ENCODE data around the gene WNT10A.

The WNT10A gene

DNA sequence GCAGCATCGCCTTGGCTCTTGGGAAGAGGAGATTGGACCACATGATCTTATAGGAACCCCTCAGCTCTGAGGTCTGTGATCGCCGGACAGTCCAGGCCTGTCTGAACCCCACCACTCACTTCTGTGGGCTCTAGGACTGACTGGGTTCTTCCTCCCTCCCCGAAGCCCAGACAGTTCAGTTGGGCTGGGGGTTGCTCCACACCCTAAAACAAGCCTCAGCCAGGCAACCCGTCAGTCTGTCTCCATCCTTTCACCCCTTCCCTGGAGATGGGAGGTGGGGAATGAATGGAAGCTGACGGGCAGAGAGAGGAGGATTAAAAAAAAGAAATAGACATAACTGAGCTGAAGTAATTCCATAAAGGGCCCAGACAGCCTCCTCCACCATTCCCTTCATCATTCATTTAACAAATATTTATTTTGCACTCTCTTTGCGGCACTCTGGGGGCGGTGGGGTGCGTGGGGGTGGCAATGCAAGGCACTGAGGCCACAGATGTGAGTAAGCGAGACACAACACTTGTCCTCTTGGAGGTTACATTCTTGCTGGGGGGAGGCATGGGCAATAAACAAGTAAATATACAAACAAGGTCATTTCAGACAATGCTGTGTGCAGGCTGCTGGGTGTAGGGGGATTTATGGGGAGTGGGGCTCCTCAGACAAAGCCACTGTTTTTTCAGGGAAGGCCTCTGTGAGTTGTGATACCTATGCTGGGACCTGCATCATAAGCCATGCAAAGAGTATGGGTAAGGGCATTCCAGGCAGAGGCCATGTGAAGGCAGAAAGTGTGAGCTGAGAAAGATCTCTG is 12.9 kb downstream of the WNT10A start:
- Histone ChIP-seq H3K4me1 (ENCODE audit: control insufficient read depth, insufficient read depth, low read length) (no peaks in the 10 kb centered on the region; the same call in 1 of the 2 replicates), H3K36me3 (ENCODE audit: control insufficient read depth in 2 of 2, insufficient read depth in 1 of 2, low read length in 2 of 2) (no peaks in the 10 kb centered on the region), H3K9me3 (ENCODE audit: control insufficient read depth, insufficient read depth, low read depth, low read length) (no peaks in the 10 kb centered on the region), H3K27ac (ENCODE audit: extremely low read depth, low read depth, low read length) (no peak overlapping the region), H3K4me3 (ENCODE audit: low read depth, low read length) (no peak overlapping the region)
- TF ChIP-seq EGR2 (tag by site-specific recombination; IDR thresholded peaks at IDR 0.05; ENCODE audit: low read depth) (peak; percentile 72), ZFHX2 (tag by site-specific recombination; conservative IDR thresholded peaks at IDR 0.05) (peak; percentile 75), ZNF777 (tag by site-specific recombination; IDR thresholded peaks at IDR 0.05; ENCODE audit: borderline replicate concordance) (no peak)
- POLR2A ChIA-PET = no interaction called here
- CTCF ChIA-PET = interaction anchor here (0.6 to 17.9 kb wide), 9 partner anchors 12 to 583 kb away, joined by 3 to 552 read pairs (median 3); partner anchors contain the start of gene WNT10A

DNA sequence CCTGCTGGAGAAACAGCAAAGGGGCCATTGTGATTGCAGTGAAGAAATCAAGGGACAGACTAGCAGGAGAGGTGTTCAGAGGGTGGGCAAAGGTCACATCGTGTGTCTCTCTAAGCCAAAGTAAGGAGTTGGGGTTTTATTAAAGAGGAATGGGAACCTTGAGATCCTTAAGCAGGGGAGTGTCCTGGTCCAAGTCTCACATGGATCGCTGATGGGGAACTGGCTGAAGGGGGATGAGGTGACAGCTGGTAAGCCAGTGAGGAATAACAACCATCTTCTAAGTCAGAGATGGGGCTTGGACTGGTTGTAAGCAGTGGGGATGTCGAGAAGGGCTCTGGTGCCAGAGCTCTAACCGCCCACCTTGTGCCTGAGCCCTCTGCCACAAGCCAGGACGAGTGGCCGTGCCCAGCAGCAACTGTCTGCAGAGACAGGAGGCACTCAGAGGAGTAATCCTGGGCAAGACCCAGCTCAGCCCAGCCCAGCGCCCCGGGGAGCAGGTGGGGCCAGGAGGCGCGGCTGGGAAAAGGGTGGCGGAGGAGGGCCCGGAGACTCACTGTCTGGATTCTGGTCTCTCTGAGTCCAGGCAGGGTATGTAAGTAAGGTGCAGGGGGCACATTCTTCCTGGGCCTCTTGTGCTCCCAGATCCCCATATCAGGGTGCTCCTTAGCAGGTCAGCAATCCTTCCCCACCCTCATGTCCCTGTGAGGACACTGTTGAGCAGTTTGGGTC is 13.7 kb downstream of the WNT10A start:
- no peak overlapping the region for H3K4me3 ChIP-seq (ENCODE audit: low read depth, low read length)
- no peak for TF ChIP-seq ZNF596 (tag by site-specific recombination; IDR thresholded peaks at IDR 0.05)
- TF ChIP-seq, protein P1, sequence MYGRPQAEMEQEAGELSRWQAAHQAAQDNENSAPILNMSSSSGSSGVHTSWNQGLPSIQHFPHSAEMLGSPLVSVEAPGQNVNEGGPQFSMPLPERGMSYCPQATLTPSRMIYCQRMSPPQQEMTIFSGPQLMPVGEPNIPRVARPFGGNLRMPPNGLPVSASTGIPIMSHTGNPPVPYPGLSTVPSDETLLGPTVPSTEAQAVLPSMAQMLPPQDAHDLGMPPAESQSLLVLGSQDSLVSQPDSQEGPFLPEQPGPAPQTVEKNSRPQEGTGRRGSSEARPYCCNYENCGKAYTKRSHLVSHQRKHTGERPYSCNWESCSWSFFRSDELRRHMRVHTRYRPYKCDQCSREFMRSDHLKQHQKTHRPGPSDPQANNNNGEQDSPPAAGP (tag by site-specific recombination; IDR thresholded peaks at IDR 0.05) = peak; percentile 42; the same call in 1 of the 2 replicates
- peak; percentile 84 for TF ChIP-seq KLF1 (tag by site-specific recombination; IDR thresholded peaks at IDR 0.05)
- no peaks in the 10 kb centered on the region for H3K36me3 ChIP-seq (ENCODE audit: control insufficient read depth in 2 of 2, insufficient read depth in 1 of 2, low read length in 2 of 2)
- H3K27ac ChIP-seq (ENCODE audit: extremely low read depth, low read depth, low read length) = no peak overlapping the region
- H3K9me3 ChIP-seq (ENCODE audit: control insufficient read depth, insufficient read depth, low read depth, low read length) = no peaks in the 10 kb centered on the region
- ChIA-PET POLR2A (interaction anchor here (4.6 kb wide), 1 partner anchor 18 kb away, joined by 19 read pairs; no protein-coding TSS in a partner anchor), CTCF (interaction anchor here (0.6 to 17.9 kb wide), 5 partner anchors 11 to 213 kb away, joined by 3 to 552 read pairs (median 5); partner anchors contain the start of gene WNT10A)
- no peaks in the 10 kb centered on the region; the same call in 1 of the 2 replicates for H3K4me1 ChIP-seq (ENCODE audit: control insufficient read depth, insufficient read depth, low read length)

DNA sequence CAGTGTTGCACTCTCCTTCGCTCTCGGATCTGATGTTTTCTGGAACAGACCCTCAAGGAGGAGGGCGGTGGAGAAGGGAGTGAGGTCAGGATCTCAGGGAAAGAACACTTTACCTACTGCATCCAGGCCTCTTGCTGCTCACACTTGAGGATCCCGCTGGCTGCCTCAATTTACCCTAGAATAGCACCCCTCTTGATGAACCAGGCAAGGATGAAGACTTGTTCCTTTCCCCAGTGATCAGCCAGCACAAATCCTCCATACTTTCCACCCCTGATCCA is 14.2 kb downstream of the WNT10A start:
- TF ChIP-seq ZNF211 (tag by site-specific recombination; IDR thresholded peaks at IDR 0.05; ENCODE audit: low read depth) = no peak
- TF ChIP-seq ZNF658 (tag by site-specific recombination; IDR thresholded peaks at IDR 0.05) = no peak
- TF ChIP-seq ZNF155 (tag by site-specific recombination; IDR thresholded peaks at IDR 0.05) = no peak
- TF ChIP-seq, protein P2, sequence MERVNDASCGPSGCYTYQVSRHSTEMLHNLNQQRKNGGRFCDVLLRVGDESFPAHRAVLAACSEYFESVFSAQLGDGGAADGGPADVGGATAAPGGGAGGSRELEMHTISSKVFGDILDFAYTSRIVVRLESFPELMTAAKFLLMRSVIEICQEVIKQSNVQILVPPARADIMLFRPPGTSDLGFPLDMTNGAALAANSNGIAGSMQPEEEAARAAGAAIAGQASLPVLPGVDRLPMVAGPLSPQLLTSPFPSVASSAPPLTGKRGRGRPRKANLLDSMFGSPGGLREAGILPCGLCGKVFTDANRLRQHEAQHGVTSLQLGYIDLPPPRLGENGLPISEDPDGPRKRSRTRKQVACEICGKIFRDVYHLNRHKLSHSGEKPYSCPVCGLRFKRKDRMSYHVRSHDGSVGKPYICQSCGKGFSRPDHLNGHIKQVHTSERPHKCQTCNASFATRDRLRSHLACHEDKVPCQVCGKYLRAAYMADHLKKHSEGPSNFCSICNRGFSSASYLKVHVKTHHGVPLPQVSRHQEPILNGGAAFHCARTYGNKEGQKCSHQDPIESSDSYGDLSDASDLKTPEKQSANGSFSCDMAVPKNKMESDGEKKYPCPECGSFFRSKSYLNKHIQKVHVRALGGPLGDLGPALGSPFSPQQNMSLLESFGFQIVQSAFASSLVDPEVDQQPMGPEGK (tag by site-specific recombination; IDR thresholded peaks at IDR 0.05) = no peak
- Histone ChIP-seq H3K36me3 (ENCODE audit: control insufficient read depth in 2 of 2, insufficient read depth in 1 of 2, low read length in 2 of 2) (no peaks in the 10 kb centered on the region), H3K4me1 (ENCODE audit: control insufficient read depth, insufficient read depth, low read length) (no peaks in the 10 kb centered on the region; the same call in 1 of the 2 replicates), H3K9me3 (ENCODE audit: control insufficient read depth, insufficient read depth, low read depth, low read length) (no peaks in the 10 kb centered on the region), H3K27ac (ENCODE audit: extremely low read depth, low read depth, low read length) (no peak overlapping the region), H3K4me3 (ENCODE audit: low read depth, low read length) (no peak overlapping the region)
- POLR2A ChIA-PET = interaction anchor here (4.6 kb wide), 1 partner anchor 18 kb away, joined by 19 read pairs; no protein-coding TSS in a partner anchor
- CTCF ChIA-PET = interaction anchor here (17.9 kb wide), 1 partner anchor 14 kb away, joined by 552 read pairs; the partner anchor contains the start of gene WNT10A

- POLR2A ChIA-PET = interaction anchor here (0.8 to 4.6 kb wide), 5 partner anchors 8 to 66 kb away, joined by 3 to 19 read pairs (median 5); partner anchors contain the start of gene CDK5R2
- Histone ChIP-seq H3K9me3 (ENCODE audit: control insufficient read depth, insufficient read depth, low read depth, low read length) (no peaks in the 10 kb centered on the region), H3K4me1 (ENCODE audit: control insufficient read depth, insufficient read depth, low read length) (no peaks in the 10 kb centered on the region; the same call in 1 of the 2 replicates), H3K36me3 (ENCODE audit: control insufficient read depth in 2 of 2, insufficient read depth in 1 of 2, low read length in 2 of 2) (no peaks in the 10 kb centered on the region), H3K27ac (ENCODE audit: extremely low read depth, low read depth, low read length) (no peak overlapping the region), H3K4me3 (ENCODE audit: low read depth, low read length) (no peak overlapping the region)
- CTCF ChIA-PET = interaction anchor here (4.4 to 17.9 kb wide), 2 partner anchors 15 to 41 kb away, joined by 115 to 552 read pairs; partner anchors contain the start of gene WNT10A
- TF ChIP-seq, protein P3, sequence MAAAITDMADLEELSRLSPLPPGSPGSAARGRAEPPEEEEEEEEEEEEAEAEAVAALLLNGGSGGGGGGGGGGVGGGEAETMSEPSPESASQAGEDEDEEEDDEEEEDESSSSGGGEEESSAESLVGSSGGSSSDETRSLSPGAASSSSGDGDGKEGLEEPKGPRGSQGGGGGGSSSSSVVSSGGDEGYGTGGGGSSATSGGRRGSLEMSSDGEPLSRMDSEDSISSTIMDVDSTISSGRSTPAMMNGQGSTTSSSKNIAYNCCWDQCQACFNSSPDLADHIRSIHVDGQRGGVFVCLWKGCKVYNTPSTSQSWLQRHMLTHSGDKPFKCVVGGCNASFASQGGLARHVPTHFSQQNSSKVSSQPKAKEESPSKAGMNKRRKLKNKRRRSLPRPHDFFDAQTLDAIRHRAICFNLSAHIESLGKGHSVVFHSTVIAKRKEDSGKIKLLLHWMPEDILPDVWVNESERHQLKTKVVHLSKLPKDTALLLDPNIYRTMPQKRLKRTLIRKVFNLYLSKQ (tag by site-specific recombination; IDR thresholded peaks at IDR 0.05; ENCODE audit: borderline replicate concordance) = no peak
- TF ChIP-seq HOXA7 (CRISPR knock-in tag; IDR thresholded peaks at IDR 0.05; ENCODE audit: borderline replicate concordance) = no peak
- TF ChIP-seq ZXDB (tag by site-specific recombination; IDR thresholded peaks at IDR 0.05) = no peak
- TF ChIP-seq ZNF404 (tag by site-specific recombination; IDR thresholded peaks at IDR 0.05) = no peak
Observed at GRCh38 chr2:218895326-218895725, 14.7 kb downstream of the WNT10A start.
